HG03432 (cell line): ENCODE data around the gene LPIN2.
"Not testable (repeated sequence)": the region's sequence is repeated elsewhere in the genome, so short reads cannot be mapped to it uniquely, and the experiment has no call there.

Source experiments
- ATAC-seq: cut with Tn5 transposase; IDR thresholded peaks from one replicate; pipeline ENCODE4 v1.9.1; 2021; ENCODE audit warnings: mild to moderate bottlenecking, moderate library complexity; ENCODE audit not compliant: unreplicated experiment

LPIN2 gene

DNA sequence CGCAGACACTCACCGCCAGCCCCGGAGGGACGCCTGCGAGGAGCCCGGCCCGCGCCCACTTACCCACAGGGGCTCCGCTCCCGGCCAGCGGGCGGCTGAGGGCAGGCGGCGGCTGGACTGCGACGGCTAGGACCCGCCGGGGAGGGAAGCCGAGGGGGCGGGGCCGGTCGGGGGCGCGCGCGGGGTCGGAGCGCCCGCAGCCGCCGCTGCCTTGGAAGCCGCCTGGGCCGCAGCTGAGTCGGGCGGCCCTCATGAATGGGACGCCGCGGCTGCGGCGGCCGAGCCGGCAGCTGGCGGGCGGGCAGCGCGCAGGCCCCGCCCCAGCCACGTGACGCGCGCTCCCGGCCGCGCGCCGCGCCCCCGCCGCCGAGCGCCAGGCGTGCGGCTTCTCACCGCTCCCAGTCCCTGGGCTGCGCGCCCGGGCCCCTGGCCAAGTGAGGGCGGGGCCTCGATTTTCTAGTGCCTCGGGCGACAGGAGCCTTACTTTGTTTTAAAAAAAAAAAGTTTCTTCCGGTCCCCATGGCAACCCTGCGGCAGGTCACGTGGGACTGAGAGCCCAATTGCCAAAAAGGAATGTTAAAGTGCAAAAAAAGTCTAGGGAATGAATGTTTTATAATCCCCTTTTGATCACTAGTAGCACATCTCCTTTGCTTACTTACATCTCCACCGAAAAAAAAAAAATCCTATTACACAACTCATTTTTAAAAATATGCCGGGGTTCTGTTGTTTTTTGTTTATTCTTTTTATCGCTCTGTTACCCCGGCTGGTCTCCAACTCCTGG lies at the start of gene LPIN2:
Gene LPIN2 (minus strand): TSS at position 121 of the 781 bp plus-strand sequence. CDS start 52,304 bp downstream, outside the sequence.
- peak; percentile 88 for ATAC-seq

- peak; percentile 41 for ATAC-seq
Measured at GRCh38 chr18:3061581-3062312, 48.8 kb upstream of the LPIN2 start.

DNA sequence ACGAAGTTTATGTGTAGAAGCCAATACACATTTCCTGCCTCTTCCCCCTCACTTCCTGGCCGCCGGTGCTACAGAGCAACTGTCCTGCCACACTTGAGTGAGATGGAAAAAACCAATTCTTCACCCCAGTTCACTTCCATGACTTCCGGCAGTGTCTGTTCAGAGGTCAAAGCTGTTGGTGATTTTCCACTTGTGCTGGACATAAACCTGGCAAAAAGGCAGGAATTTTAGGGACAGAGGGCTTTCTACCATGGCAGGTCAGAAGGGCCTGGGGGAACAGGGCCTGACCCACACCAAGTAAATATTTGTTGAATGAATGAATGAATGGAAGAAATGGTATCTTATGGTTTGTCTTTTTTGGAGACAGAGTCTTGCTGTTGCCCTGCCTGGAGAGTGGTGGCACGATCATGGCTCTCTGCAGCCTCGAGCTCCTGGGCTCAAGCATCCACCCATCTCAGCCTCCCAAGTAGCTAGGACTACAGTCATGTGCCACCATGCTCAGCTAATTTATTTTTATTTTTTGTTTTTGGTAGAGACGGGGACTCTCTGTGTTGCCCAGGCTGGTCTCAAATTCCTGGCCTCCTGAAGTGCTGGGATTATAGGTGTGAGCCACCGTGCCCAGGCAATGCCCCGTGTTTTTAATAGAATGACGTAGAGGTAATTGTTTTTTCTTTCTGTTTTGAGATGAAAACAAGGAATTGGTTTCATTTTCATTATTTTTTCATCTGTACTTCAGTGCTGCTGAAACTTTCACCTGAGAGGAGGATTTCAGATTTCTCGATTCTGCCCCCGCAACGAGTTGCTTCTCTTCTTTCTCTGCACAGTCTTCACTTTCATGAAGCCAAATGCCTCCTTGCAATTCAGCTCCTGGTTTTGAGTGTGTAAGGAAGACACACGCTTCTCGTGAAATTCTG lies 48.0 kb upstream of the LPIN2 start:
- peak; percentile 48 for ATAC-seq

DNA sequence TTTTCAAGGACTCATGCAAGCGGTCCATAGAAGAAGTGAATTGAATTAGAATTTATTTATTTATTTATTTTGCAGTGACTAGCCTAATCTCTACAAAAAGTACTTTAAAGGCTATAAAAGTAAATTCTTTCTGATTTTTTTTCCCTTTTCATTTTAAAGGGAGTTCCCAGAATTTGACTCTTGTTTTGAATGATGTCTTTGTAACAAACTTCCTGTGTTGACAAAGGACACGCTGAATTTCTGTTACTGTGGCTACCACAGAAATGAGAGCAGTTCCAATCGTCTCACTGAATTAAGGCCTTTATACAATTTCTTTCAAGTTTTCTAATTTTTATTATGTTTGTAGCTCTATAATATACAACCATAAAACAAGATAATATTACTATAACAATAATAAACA lies 46.3 kb upstream of the LPIN2 start:
- ATAC-seq = no peak

DNA sequence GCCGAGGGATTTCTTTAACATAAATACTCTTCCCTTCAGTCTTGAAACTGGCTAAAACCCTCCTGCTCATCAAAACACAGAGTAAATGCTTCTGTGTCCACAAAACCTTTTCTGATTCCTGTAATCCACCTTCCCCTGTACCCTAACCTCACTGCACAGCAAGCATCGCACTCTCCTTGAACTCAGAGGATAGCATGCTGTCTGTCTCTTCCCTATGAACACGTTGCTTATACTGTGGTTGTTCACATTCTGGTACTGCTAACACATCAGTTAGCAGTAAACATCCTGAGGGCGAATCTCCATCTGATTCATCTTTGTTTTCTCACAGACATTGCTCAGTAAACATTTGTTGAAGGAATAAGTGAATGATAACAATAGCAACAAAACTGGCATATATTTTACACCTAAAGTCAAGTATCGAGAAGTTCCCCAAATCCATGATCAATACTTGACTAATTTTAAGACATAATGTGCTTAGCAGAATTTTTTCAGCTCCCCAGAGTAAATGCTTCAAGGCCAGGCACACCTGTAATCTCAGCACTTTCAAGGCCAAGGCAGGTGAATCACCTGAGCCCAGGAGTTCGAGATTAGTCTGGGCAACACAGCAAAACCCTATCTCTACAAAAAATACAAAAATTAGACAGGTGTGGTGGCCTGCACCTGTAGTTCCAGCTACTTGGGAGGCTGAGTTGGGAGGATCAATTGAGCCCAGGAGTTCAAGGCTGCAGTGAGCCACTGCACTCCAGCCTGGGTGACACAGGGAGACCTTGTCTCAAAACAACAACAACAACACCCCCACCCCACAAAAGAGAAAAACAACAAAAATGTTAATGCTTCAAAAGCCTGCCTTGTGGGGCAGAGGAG lies 45.6 kb upstream of the LPIN2 start:
- no peak for ATAC-seq

DNA sequence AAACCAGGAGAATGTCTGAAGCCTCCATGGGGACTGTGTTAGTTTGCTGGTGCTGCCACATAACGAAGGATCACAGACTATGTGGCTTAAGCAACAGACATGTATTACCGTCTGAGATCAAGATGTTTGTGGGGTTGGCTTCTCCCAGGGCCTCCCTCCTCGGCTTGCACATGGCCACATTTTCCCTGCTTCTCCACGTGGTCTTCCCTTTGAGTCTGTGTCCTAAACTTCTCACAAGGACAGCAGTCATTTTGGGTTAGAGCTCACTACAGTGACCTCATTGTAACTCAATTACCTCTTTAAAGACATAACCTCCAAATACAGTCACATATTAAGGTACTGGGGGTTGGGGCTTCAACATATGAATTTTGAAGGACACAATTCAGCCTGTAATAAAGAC lies 44.6 kb upstream of the LPIN2 start:
- ATAC-seq = no peak

DNA sequence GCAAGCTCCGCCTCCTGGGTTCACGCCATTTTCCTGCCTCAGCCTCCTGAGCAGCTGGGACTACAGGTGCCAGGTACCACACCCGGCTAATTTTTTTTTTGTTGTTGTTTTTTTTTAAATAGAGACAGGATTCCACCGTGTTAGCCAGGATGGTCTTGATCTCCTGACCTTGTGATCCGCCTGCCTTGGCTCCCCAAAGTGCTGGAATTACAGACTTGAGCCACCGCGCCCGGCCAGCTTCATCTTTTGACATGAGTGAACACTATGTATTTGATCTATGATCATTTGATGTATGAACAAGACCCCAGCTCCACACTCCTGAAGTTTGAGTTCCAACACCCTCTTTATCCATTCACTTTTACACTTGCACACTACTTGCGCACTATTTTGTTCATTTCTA lies 43.4 kb upstream of the LPIN2 start:
- no peak for ATAC-seq

DNA sequence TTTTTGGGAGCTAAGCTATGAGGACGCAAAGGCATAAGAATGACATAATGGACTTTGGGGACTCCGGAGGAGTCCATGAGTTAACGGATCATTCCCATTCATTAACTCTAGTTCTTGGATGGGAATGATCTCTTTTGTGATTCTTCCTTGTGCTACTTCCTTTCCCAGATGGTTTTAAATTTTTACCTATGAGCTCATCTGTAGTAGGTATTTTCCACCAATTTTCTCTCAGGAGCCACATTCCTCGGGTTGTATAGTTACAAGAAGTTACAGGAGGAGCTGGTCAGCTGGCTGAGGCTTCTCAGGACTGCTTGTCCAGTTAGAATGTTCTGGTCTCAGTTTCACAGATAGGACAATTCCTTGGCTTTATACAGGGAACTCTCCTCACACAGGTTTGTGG lies 42.9 kb upstream of the LPIN2 start:
- no peak for ATAC-seq

GRCh38 chr18:3055186-3055728 lies 42.3 kb upstream of the LPIN2 start:
- ATAC-seq = no peak

- ATAC-seq = no peak
Measured at GRCh38 chr18:3054780-3055179, 41.8 kb upstream of the LPIN2 start.

- ATAC-seq = no peak
Measured at GRCh38 chr18:3054214-3054613, 41.3 kb upstream of the LPIN2 start.

- ATAC-seq = no peak
Measured at GRCh38 chr18:3053081-3053480, 40.1 kb upstream of the LPIN2 start.

GRCh38 chr18:3052411-3052758 lies 39.4 kb upstream of the LPIN2 start:
- ATAC-seq = no peak

DNA sequence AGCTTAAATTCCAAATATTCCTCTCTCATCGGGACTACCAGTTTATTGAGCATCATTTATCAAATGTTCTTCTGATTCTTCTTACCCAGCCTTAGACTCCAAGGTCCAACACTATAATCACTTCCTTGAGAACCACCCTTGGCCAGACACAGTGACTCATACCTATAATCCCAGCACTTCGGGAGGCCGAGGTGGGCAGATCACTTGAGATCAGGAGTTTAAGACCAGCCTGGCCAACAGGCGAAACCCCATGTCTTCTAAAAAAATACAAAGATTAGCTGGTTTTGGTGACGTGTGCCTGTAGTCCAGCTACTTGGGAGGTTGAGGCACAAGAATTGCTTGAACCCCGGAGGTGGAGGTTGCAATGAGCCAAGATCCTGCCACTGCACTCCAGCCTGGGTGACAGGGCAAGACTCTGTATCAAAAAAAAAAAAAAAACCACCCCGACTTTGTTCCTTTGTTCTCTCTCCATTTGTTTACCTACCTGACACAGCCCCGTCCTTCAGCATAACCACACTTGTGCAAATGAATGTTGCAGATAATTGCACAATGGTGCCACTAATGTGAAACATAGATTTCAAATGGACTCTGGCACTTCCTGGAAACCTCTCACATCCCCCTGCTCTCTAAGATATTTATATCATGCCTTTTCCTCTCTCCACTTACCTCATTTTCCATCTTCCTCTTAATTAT lies 38.9 kb upstream of the LPIN2 start:
- ATAC-seq = no peak

- ATAC-seq = not testable (repeated sequence)
Measured at GRCh38 chr18:3049897-3050454, 37.0 kb upstream of the LPIN2 start.

- no peak for ATAC-seq
Measured at GRCh38 chr18:3048820-3049349, 35.9 kb upstream of the LPIN2 start.

GRCh38 chr18:3048121-3048520 lies 35.2 kb upstream of the LPIN2 start:
- ATAC-seq = no peak

DNA sequence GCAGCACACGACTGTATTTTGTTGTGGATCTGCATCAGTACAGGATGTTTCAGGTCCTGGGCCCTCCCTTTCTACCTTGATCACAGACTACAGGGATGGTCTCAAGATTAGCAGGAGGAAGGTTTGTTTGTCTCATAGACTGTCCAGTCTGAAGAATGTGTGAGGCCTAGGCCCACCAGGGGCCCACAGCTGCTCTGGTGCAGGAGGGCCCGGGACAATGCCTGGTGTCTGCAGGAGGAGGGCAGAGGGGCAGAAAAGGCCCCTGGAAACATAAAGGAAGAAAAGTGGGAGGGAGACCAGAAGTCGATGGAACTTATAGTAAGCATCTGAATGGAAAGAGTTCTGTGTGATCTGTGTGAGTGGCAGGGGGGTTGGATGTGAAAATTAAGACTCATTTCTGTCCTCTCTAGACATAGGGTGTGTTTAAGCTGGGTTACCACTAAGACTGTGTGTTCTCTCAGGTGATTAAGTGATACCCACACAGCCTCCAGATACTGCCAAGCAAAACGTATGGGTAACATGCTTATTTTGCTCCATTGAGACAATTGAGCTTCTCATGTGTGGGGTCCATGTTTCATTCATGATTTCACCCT lies 33.4 kb upstream of the LPIN2 start:
- no peak for ATAC-seq
